HG02852 (cell line): Measurements from ENCODE around the gene SLC7A10.

ENCODE experiments used
- ATAC-seq: cut with Tn5 transposase; IDR thresholded peaks from one replicate; pipeline ENCODE4 v1.9.1; 2021; ENCODE audit warnings: mild to moderate bottlenecking, moderate library complexity; ENCODE audit not compliant: unreplicated experiment

SLC7A10 gene

GRCh38 chr19:33255781-33256180 lies 30.1 kb upstream of the SLC7A10 start:
- ATAC-seq: no peak

DNA sequence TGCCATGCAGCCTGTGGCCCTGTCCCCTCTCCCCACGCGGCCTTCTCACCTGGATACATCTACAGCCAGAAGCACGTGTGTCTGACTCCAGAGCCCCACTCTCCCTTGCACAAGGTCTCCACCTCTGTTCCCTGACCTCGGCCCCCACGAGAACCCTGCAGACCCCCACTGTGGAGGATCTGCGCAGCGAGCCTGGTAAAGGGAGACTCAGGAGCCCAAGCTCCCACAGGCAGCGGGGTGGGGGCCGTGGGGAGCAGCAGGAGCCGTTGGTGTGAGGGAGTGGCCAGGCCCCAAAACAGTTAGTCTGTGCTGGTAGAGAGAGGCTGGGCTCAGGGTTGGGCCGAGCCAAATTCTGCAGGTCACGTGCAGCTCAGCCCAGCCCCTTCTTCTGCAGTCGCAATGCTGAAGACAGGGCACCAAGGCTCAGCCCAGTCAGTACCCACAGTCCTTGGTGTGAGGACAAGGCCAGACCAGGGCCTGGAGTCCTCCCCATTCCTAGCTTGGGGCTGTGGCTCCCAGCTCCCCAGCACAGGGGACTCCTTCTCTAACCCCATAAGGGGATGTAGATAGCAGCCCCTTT lies 28.7 kb upstream of the SLC7A10 start:
- no peak for ATAC-seq

DNA sequence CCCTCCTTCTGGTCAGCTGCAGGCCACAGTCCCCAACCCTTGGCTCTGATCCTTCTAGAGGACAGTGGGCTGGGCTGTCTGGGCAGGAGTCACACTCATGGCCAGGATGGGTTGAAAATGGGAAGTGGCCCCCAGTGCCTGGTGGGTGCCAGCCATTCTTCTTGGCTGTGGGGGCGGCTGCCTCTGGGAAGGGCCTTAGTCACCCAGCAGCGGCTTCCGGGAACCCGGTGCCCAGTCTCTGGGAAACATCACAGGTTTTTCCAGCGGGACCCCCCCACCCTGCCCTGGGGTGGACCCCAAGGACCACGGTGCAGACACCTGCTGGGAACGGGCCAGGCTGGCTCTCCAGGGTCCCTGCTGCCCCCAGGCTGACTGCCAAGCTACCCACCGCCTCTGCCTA lies 27.3 kb upstream of the SLC7A10 start:
- no peak for ATAC-seq

DNA sequence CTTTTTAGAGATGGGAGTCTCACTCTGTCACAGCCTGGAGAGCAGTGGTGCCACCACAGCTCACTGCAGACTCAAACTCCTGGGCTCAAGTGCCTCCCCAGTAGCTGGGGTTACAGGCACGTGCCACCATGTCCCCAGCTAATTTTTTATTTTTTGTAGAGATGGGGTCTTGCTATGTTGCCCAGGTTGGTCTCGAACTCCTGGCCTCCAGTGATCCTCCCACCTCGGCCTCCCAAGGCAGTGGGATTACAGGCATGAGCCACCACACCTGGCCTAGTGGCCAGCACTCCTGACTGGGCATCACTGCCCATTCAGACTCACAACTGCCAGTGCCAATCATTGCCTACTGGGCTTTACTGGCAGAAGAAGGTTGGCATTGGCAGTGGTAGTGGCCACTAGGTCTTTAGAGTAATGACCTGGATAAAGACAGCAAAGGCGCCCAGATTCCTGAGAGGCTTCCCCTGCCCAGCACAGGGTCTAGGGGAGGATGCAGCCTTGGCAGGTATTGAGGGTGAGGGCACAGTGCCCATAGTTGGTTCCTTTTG lies 26.8 kb upstream of the SLC7A10 start:
- ATAC-seq: no peak

GRCh38 chr19:33251526-33252090 lies 26.0 kb upstream of the SLC7A10 start:
- no peak for ATAC-seq

DNA sequence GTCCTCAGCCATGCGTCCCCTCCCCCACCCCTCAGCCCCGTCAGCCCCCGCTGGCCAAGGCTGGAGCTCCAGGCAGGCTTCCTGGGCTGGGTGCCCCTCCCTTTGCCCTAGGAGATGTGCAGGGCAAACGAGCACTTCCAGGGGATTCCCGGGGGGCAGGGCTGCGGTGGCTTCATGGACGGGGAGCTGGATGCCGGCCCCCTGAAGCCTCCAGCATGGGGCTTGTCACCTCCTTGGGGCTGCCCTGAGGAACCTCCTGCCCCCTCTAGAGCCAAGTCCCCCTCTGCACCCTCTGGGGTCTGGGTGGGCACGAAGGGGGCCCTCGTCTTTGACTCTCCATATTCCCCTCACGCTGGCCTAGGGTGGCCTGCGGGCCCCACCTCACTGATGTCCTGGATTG lies 25.4 kb upstream of the SLC7A10 start:
- ATAC-seq: no peak

DNA sequence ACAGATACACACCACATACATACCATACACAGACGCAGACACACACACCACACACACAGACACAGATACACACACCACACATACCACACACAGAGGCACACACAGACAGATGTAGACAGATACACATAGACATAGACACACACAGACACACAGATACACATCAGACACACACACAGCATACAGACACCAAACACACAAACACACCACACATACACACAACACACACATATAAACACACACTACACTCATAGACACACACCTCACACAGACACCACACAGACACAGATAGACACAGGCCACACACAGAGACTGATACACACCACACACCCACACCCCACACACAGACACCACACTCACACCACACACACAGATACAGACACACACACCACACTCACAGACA lies 24.9 kb upstream of the SLC7A10 start:
- ATAC-seq: no peak

DNA sequence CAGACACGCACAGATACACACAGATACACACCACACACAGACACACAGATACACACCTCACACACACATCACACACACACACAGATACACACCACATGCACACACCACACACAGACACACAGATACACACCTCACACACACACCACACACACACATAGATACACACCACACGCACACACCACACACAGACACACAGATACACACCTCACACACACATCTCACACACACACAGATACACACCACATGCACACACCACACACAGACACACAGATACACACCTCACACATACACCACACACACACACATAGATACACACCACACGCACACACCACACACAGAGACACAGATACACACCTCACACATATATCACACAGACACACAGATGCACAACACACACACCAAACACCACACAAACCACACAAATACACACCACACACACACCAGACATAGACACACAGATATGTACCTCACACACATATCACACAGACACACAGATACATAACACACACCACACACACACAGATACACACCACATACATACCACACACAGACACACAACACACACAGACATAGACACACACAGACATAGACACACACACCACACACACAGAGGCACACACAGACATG lies 24.2 kb upstream of the SLC7A10 start:
- no peak for ATAC-seq

DNA sequence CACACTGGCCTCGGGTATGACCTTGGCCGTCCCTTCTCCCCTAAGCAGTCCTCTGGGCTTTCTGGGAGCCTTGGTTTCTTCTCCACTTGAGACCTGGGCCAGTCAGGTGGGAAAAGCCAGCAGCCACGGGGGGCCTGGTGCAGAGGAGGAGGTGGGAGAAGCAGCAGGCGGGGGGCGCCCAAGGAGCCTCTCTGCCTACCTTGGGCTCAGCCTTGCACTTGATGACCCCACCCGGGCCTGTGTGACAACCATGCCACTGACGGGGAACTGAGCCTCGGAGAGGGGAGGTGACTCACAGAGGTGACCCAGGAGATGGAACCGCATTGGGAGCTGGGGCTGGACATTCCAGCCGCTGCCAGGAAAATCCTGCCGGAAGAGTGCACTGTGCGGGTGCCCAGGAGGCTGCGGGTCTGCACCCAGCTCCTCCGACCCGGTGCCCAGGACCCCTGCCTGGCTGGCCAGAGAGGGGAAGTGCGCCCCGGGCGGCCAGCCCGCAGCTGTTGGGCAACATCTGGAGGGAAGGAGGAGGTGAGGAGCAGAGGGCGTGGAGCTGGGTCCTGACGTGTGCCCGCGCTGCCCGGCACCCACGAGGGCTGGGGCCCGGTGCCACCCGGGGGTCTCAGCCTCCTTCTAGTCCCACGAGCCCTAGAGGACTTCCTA lies 23.4 kb upstream of the SLC7A10 start:
- ATAC-seq: no peak

GRCh38 chr19:33248553-33248953 lies 22.9 kb upstream of the SLC7A10 start:
- no peak for ATAC-seq

GRCh38 chr19:33248104-33248503 lies 22.5 kb upstream of the SLC7A10 start:
- ATAC-seq: no peak

- no peak for ATAC-seq
Observed at GRCh38 chr19:33247441-33247819, 21.8 kb upstream of the SLC7A10 start.

DNA sequence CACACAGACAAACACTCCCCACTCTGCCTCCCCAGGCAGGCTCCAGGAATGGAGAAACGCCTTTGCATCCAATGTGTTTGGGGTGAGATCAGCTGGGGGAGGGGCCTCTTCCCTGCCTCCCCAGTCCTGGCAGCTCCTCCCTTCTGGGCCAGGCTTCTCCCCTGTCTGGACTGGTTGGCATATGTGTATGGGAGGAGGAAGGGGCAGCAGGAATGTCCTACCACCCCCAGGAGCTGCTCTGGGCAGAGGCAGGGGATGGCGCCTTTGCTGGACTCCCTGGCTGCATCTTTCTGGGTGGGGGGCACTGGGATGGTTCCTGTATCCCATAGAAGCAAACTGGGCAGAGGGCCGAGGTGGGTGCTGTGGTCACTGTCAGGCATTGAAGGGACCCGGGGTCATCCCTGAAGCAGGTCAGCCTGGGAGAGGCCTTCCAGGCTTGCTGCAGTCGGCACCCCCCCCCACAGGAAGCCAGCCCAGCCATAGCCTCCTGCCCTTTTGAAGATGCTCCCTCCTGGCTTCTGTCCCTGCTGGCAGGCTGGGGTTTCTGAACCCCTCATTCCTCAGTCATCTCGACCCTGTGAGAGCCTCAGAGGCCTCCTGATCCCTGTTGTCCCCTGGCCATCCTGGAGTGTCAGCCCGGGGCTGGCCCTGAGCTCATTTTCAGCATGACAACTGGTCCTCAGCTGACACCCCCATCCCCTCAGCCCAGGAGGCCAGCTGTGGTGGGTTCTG lies 21.2 kb upstream of the SLC7A10 start:
- no peak for ATAC-seq

DNA sequence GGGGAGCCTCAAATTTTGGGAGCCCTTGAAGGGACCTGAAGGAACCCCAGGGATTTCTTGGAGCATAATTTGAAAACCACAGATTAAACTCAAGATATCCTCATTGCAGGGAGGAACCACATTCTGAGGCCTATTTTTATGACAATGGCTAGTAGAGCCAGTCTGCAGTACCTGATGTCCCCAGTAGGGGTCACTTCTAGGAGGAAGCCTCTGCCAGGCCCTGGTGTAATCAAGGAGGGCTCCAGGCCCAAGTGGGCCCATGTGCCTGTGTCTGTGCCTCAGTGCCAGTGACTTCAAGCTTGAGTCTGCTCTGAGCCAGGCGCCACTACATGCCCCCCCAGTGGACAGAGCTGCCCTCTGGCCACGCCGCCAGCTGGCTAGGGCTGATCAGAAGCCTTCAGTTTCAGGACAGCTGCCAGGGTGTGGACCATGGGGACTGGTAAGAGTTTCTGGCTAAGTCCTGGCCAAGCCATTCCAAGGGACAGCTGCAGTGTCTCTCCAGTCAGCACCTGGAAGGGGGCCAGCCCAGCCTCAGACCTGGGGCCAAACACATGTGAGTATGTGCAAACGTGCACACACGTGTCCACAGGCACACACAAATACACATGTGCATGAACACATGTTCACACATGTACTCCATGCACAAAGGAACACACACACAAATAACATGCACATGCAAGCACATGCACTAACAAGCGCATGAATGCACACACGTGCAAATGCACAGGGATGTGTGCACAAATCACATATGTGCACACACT lies 20.5 kb upstream of the SLC7A10 start:
- ATAC-seq: no peak

- no peak for ATAC-seq
Observed at GRCh38 chr19:33242911-33243310, 17.3 kb upstream of the SLC7A10 start.

DNA sequence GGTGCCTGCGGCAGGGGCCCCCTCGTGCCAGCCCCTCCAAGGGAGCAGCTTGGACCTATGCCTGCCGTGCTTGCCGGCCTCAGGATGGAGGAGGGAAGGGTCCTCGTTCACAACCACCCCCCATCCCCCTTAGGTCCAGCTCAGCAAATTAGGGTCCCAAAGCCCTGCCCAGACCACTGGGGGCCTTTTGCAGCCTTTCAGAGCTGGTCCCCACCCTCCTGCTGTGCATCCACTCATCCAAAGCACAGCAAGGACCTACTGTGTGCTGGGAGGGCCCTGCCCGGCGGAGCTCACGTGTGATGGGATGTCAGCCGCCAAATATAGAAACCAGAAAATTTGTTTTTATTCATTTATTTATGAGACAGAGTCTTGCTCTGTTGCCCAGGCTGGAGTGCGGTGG lies 16.5 kb upstream of the SLC7A10 start:
- no peak for ATAC-seq

- ATAC-seq: no peak
Observed at GRCh38 chr19:33241530-33242101, 16.0 kb upstream of the SLC7A10 start.

DNA sequence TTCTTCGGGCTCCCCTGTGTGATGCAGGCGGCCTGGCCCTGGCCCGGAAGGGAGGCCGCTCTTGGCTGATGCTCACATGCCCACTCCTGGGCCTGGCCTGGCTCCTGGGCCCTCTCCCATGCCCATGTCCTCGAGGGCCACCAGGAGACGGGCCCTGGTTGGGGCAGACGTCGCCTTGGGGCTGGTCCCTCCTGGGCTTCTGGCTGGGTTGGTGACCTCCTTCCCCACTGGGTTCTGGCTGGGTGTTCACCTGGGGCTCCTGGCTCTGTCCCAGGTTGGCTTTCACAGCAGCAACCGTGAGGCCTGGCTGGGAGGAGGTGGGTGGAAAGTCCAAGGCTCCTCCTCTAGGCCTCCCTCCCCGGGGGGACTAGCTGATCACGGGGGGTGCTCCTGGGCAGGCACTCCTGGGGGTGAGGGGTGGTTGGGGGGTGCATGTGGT lies 15.5 kb upstream of the SLC7A10 start:
- no peak for ATAC-seq

DNA sequence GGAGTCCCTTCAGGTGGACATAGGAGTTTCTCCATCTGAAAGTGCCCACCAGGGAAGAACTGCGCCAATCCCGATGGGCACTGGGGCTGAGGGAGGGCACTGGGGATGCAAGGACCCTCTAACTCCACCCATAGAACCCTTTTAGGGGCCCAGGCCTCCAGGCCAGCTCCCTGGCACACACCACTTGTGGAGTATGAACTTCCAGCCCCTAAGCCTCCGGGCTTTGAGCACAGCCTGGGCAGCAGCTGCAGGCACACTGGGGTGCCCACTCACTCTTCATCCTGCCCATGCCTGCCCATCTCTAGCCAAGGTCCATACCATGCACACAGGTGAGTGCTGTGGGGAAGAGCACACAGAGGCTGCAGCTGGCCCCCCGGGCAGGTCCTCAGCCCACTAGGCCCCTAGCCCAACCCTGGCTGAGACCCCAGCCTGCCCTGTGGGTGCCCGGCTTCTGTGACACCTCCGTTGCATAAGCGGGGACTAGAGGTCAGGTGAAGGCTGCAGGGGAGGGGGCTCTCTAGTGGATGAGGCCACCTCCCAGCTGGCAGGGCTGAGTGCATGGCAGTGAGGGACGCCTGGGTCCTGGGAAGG lies 14.6 kb upstream of the SLC7A10 start:
- ATAC-seq: no peak
